OCI-LY7 (cell line): ENCODE measurements around the gene VSNL1.

Experiments
- CTCF ChIP-seq: fragments of 200-600 bp; sonication (generic); conservative IDR thresholded peaks from 2 replicates; pipeline ENCODE4 v1.5.1; 2014; ENCODE audit warnings: mild to moderate bottlenecking, antibody characterized with exemption, low read length, moderate library complexity, mixed read lengths
- EZH2phosphoT487 ChIP-seq: fragments of 200-600 bp; sonication (generic); IDR thresholded peaks from 2 replicates; pipeline ENCODE4 v1.6.1; 2018; ENCODE audit warnings: low read depth, borderline replicate concordance, mild to moderate bottlenecking, mixed run types, antibody characterized with exemption, low read length, moderate library complexity, mixed read lengths

GRCh38 chr2:17652681-17653394 is 112.3 kb downstream of the VSNL1 start:
- TF ChIP-seq CTCF: no peak
- no peak for TF ChIP-seq EZH2phosphoT487
